NB4 (cell line): ENCODE data around the gene CLDND2.

ENCODE experiments used
- DNase-seq: peaks from one replicate; pipeline ENCODE4 v3.0.0; 2010; ENCODE audit warnings: low read depth
- H3K4me3 ChIP-seq: one replicate; pipeline ENCODE4 v1.5.1; 2011; ENCODE audit warnings: mild to moderate bottlenecking, low read depth, low read length, moderate library complexity
- MYC ChIP-seq: IDR thresholded peaks from 2 replicates; pipeline ENCODE4 v1.6.1; 2011; ENCODE audit warnings: low read depth, low read length
- POLR2A ChIP-seq: IDR thresholded peaks from 2 replicates; pipeline ENCODE4 v1.6.1; 2011; ENCODE audit warnings: mild to moderate bottlenecking; ENCODE audit not compliant: insufficient read length; ENCODE audit errors: extremely low read depth
- TF ChIP-seq, protein P1 (sequence below): IDR thresholded peaks from one replicate; pipeline ENCODE4 v1.5.1; 2012; ENCODE audit warnings: low read depth, low read length
- TF ChIP-seq, protein P2 (sequence below): IDR thresholded peaks from 2 replicates; pipeline ENCODE4 v1.6.1; 2011; ENCODE audit warnings: low read depth, low read length

CLDND2 gene

DNA sequence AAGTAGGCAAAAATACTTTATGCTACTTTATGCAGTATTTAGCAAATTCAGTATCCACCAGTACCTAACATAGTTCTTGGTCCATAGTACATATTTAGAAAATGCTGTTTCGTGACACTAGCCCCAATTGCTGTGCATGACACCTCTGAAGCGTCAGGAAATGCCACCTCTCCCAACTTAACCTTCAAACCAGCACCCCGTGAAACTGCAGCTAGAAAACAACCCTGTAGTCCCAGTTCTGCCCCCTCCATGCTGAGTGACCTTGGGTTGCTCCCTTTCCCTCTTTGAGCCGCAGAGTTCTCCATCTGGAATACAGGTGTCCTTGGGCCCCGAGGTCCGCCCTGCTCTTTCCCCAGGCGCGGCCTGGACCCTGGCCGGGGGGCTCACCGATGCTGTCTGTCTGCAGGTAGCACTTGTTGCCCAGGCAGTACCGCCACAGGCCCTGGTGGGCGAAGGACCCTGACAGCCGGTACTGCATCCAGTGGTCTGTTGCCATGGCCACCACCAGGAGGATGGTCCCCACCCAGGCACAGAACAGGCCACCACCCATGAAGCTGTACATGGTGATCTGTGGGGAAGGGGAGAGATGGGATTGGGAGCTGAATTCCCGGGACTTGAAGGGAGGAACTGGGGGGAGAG, 18.2 kb upstream of the CLDND2 start:
- no peak for DNase-seq
- H3K4me3 ChIP-seq: no peak overlapping the region
- TF ChIP-seq POLR2A: no peak

DNA sequence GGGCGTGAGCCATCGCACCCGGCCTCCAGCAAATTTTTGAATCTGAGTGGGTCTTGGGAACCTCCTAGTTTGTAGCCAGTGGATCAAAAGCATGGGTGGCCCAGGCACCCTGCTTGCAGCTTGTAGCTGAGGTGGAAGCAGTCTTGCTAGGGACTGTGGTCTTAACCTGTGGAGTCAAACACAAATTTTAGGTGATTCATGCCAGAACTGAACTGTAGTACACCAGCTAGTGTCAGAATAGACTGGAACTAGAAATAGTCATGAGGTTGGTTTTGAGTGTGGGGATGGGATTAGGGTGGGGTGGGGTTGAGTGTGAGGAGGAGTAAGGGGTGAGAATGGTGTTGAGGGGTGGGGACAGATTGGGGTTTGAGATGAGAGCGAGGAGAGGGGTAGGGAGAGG, 13.2 kb upstream of the CLDND2 start:
- no peak for DNase-seq
- TF ChIP-seq, protein P1, sequence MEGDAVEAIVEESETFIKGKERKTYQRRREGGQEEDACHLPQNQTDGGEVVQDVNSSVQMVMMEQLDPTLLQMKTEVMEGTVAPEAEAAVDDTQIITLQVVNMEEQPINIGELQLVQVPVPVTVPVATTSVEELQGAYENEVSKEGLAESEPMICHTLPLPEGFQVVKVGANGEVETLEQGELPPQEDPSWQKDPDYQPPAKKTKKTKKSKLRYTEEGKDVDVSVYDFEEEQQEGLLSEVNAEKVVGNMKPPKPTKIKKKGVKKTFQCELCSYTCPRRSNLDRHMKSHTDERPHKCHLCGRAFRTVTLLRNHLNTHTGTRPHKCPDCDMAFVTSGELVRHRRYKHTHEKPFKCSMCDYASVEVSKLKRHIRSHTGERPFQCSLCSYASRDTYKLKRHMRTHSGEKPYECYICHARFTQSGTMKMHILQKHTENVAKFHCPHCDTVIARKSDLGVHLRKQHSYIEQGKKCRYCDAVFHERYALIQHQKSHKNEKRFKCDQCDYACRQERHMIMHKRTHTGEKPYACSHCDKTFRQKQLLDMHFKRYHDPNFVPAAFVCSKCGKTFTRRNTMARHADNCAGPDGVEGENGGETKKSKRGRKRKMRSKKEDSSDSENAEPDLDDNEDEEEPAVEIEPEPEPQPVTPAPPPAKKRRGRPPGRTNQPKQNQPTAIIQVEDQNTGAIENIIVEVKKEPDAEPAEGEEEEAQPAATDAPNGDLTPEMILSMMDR: no peak
- TF ChIP-seq MYC (no peak), POLR2A (no peak)
- TF ChIP-seq, protein P2, sequence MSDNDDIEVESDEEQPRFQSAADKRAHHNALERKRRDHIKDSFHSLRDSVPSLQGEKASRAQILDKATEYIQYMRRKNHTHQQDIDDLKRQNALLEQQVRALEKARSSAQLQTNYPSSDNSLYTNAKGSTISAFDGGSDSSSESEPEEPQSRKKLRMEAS: no peak

DNA sequence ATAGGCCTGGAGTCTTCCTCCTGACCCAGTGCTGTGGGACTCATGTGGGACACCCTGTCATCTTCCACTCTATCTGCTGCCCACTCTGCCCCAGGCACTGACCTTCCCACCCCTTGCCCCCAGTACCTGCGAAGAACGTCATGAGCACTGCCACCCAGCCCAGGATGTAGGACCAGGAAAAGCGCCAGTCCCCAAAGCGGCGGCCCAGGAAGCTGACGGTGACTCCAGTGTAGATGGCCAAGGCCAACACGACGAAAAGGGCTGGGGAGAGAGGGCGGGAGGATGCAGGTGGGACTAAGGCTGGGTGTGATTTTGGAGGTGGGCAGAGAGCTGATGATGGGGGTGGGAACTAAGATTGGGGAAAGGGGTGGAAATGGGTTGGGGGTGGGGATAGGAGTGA, 11.6 kb upstream of the CLDND2 start:
- no peak for DNase-seq
- no peak overlapping the region for H3K4me3 ChIP-seq
- TF ChIP-seq POLR2A: no peak
- TF ChIP-seq, protein P2: no peak
- no peak for TF ChIP-seq MYC
- TF ChIP-seq, protein P1: no peak

More for the DNA sequence above, 13.2 kb upstream of the CLDND2 start:
- H3K4me3 ChIP-seq: no peak overlapping the region

DNA sequence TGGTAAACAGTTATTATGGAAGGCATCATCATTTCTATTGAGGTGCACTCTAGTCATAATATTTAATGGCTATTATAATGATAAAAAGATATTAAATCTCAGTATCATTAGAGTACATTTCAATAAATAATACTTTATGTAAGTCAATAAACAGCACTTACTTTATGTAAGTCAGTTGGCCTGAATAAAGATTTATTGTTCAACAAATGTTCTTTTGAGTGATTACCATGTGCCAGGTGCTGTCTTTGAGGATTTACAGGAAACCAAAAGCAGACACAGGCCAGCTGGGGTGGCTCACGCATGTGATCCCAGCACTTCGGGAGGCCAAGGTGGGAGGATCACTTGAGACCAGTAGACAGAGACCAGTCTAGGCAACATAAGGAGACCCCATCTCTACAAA, 8.6 kb upstream of the CLDND2 start:
- no peak for DNase-seq
- TF ChIP-seq, protein P2: no peak
- TF ChIP-seq POLR2A: no peak
- TF ChIP-seq, protein P1: no peak
- TF ChIP-seq MYC: no peak
- H3K4me3 ChIP-seq: no peak overlapping the region

DNA sequence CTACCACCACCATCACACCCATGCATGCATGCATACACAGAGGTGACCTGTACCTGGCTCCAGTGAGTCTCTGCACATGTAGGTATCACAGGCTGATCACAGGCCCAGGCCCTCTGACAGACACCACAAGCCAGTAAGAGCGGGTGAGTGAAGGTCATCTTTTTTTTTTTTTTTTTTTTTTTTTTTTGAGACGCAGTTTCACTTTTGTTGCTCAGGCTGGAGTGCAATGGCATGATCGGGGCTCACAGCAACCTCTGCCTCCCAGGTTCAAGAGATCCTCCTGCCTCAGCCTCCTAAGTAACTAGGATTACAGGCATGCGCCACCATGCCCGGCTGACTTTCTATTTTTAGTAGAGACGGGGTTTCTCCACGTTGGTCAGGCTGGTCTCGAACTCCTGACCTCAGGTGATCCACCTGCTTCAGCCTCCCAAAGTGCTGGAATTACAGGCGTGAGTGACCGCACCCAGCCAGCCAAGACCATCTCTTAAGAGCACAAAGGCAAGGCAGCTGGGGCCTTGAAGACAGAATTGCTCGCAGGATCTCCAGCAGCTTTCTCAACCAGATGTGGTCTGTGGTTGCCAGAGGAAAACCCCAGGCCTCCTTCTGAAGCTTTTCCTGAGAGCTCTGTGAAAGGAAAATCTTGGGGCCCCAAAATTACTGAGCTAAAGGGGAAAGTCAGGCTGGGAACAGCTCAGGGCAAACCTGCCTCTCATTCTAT, 6.9 kb upstream of the CLDND2 start:
- TF ChIP-seq, protein P1: no peak
- TF ChIP-seq, protein P2: no peak
- no peak for TF ChIP-seq MYC
- no peak for TF ChIP-seq POLR2A
- no peak overlapping the region for H3K4me3 ChIP-seq
- peak; percentile 87 for DNase-seq

DNA sequence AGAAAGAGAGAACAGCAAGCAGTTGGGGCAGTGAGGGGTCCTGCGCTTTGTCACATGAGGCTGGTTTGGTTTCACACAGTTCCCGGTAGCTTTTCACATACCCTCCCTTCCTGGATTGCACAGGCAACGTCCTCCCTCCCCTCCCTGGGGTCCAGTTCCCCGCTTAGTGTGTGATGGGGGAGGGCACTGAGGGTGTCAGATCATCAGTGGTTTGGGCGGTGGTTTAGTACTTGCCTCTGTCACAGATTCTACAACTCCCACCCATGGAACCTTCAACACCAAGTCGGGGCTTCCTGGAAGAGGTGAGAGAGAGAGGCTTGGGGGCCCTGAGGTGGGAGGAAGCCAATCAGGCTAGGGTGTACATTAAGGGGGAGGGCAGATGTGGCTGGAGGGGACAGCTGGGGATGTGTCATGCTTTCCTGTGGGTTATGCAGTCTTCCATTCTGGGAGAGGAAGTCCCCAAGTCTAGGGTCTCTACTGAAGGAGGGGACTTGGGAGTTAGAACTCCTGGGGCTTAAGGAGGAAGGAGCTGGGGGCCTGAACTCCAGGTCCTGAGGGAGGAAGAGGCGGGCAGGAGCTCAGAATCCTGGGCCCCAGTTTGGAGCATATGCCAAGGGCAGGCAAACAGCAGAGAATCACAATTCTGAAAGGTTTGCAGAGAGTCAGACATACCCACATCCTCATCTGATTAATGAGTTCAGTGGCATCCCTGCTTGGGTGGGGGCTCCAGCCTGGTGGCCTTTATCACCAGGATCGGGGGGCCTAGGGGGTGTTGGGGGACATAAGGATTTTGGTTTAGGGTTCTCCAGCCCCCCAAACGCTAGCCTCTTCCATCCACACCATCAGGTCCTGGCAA, 4.1 kb upstream of the CLDND2 start, which contains the start of gene NKG7:
Gene NKG7 (minus strand): TSS at position 6 of the 856 bp plus-strand sequence. CDS start 119 bp downstream, outside the sequence.
- TF ChIP-seq POLR2A (peak; percentile 19), MYC (peak; percentile 57)
- TF ChIP-seq, protein P2: peak; percentile 68; the same call in 1 of the 2 replicates
- TF ChIP-seq, protein P1: no peak
- peak; percentile 99 for DNase-seq
- H3K4me3 ChIP-seq: peak within 1 kb of the TSS; percentile 59
